WI38 (cell line): ENCODE data around the gene DIP2C.
"Not testable (repeated sequence)": the region's sequence is repeated elsewhere in the genome, so short reads cannot be mapped to it uniquely, and the experiment has no call there.

Source experiments
- H3K4me3 ChIP-seq: 2 replicates; pipeline ENCODE4 v1.5.1; 2011; ENCODE audit warnings: low read depth, mild to moderate bottlenecking, control low read depth, low read length
- TF ChIP-seq, protein P1 (sequence below): IDR thresholded peaks from 2 replicates; pipeline ENCODE4 v1.5.1; 2012; ENCODE audit warnings: low read depth, mild to moderate bottlenecking, control low read depth, low read length

DIP2C gene

GRCh38 chr10:396107-396506 is 293.4 kb downstream of the DIP2C start:
- TF ChIP-seq, protein P1, sequence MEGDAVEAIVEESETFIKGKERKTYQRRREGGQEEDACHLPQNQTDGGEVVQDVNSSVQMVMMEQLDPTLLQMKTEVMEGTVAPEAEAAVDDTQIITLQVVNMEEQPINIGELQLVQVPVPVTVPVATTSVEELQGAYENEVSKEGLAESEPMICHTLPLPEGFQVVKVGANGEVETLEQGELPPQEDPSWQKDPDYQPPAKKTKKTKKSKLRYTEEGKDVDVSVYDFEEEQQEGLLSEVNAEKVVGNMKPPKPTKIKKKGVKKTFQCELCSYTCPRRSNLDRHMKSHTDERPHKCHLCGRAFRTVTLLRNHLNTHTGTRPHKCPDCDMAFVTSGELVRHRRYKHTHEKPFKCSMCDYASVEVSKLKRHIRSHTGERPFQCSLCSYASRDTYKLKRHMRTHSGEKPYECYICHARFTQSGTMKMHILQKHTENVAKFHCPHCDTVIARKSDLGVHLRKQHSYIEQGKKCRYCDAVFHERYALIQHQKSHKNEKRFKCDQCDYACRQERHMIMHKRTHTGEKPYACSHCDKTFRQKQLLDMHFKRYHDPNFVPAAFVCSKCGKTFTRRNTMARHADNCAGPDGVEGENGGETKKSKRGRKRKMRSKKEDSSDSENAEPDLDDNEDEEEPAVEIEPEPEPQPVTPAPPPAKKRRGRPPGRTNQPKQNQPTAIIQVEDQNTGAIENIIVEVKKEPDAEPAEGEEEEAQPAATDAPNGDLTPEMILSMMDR, result no peak

DNA sequence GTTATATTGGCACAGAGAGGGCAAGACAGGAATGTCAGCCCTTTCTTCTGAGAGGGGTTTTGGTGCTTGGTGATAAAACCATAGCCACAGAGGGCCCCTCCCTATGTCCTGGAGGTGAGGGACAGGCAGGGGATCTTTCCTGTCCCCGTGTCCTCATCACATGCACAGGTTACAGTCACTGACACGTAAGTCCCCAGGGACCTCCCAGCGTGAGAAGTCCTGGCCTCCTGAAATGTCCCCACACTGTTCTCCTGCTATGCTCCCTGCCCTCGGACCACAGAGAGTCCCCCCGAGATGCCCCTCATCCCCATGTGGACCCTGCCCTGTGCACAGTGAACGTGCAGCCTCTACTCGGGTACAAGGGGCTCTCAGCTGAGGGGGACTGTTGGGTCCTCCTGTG is 293.8 kb downstream of the DIP2C start:
- TF ChIP-seq, protein P1, result no peak

More at GRCh38 chr10:396107-396506, 293.4 kb downstream of the DIP2C start:
- H3K4me3 ChIP-seq, result no peak overlapping the region

DNA sequence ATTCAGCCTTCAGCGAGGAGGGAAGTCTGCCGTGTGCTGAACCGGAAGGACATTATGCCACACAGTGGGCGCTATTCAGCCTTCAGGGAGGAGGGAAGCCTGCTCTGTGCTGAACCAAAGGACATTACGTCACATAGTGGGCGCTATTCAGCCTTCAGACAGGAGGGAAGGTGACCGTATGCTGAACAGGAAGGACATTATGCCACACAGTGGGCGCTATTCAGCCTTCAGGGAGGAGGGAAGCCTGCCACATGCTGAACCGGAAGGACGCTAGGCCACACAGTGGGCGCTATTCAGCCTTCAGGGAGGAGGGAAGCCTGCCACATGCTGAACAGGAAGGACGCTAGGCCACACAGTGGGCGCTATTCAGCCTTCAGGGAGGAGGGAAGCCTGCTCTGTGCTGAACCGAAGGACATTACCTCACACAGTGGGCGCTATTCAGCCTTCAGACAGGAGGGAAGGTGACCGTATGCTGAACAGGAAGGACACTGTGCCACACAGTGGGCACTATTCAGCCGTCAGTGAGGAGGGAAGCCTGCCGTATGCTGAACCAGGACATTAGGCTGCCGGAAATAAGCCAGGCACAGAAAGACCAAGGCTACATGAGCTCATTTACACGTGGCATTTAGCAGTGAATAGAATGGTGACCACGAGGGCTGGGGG is 294.9 kb downstream of the DIP2C start:
- H3K4me3 ChIP-seq, result not testable (repeated sequence)

More for the DNA sequence above, 293.8 kb downstream of the DIP2C start:
- no peak overlapping the region for H3K4me3 ChIP-seq

DNA sequence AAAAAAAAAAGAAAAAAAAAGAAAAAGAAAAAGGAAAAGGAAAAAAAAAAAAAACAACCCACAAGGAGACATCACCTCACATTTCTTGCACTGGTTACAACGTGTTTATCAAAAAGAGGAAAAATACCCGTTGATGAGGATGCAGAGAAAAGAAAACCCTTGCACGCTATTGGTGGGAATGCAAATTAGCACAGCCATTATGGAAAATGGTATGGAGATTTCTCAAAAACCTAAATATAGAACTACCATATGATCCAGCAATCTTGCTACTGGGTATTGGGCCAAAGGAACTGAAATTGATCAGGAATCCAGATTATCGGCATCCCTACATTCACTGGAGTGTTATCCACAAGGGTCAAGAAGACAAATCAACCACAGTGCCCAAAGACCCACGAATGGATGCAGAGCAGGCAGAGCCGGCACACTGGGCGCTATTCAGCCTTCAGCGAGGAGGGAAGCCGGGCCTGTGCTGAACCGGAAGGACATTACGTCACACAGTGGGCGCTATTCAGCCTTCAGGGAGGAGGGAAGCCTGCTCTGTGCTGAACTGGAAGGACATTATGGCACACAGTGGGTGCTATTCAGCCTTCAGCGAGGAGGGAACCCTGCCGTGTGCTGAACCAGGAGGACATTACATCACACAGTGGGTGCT is 295.6 kb downstream of the DIP2C start:
- H3K4me3 ChIP-seq, result no peak overlapping the region
- TF ChIP-seq, protein P1, result no peak

DNA sequence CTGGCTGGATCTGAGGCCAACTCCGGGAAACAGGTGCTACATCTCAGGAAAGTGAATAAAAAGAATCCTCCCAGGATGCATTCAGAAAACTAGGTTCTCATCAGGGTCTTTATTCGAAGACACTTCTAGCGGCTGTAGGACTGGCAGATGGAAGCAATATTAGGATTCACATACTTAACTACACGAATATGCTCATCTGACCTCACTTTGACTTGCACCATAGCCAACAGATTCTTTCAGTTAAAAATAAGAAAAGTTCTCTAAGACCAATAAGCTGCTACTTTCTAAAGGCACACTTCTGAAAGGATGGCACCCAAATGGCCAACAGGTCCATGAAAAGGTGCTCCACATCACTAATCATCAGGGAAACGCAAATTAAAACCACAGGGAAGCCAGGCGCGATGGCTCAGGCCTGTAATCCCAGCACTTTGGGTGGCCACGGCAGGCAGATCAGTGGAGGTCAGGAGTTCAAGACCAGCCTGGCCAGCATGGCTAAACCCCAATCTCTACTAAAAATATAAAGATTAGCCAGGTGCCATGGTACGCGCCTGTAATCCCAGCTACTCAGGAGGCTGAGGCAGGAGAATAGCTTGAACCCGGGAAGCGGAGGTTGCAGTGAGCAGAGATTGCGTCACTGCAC is 296.2 kb downstream of the DIP2C start:
- H3K4me3 ChIP-seq, result no peak overlapping the region
- TF ChIP-seq, protein P1, result no peak

GRCh38 chr10:392705-393037 is 296.8 kb downstream of the DIP2C start:
- TF ChIP-seq, protein P1, result no peak
- H3K4me3 ChIP-seq, result no peak overlapping the region

GRCh38 chr10:391847-392704 is 297.4 kb downstream of the DIP2C start:
- TF ChIP-seq, protein P1, result no peak
- no peak overlapping the region for H3K4me3 ChIP-seq
